DMS53 treated with DMSO at 0.1 percent for 48 hours (cell line): Measurements from ENCODE around the gene NCF2.
"Not testable (repeated sequence)": the region's sequence is repeated elsewhere in the genome, so short reads cannot be mapped to it uniquely, and the experiment has no call there.

Experiments
- DNase-seq: peaks from one replicate; lab custom pipeline; 2025; ENCODE audit not compliant: unreplicated experiment; lab: John Stamatoyannopoulos, UW

The NCF2 gene

GRCh38 chr1:183612975-183613374, 22.7 kb upstream of the NCF2 start:
- not testable (repeated sequence) for DNase-seq

- no peak for DNase-seq
Measured at GRCh38 chr1:183612407-183612806, 22.1 kb upstream of the NCF2 start.

- no peak for DNase-seq
Measured at GRCh38 chr1:183611021-183611420, 20.8 kb upstream of the NCF2 start.

- DNase-seq: no peak
Measured at GRCh38 chr1:183609759-183610452, 19.6 kb upstream of the NCF2 start.

- DNase-seq: no peak
Measured at GRCh38 chr1:183609313-183609712, 19.1 kb upstream of the NCF2 start.

- DNase-seq: no peak
Measured at GRCh38 chr1:183607322-183607980, 17.2 kb upstream of the NCF2 start.

GRCh38 chr1:183605904-183606303, 15.6 kb upstream of the NCF2 start:
- DNase-seq: no peak

- DNase-seq: no peak
Measured at GRCh38 chr1:183604815-183605214, 14.6 kb upstream of the NCF2 start.

GRCh38 chr1:183604038-183604808, 14.0 kb upstream of the NCF2 start:
- DNase-seq: no peak

- DNase-seq: no peak
Measured at GRCh38 chr1:183602510-183602909, 12.3 kb upstream of the NCF2 start.

- DNase-seq: no peak
Measured at GRCh38 chr1:183600634-183601033, 10.4 kb upstream of the NCF2 start.

GRCh38 chr1:183600136-183600535, 9.9 kb upstream of the NCF2 start:
- no peak for DNase-seq

GRCh38 chr1:183598386-183598785, 8.1 kb upstream of the NCF2 start:
- no peak for DNase-seq

GRCh38 chr1:183597656-183598347, 7.5 kb upstream of the NCF2 start:
- DNase-seq: no peak

GRCh38 chr1:183596500-183596899, 6.2 kb upstream of the NCF2 start:
- no peak for DNase-seq

- no peak for DNase-seq
Measured at GRCh38 chr1:183595537-183595936, 5.3 kb upstream of the NCF2 start.

GRCh38 chr1:183593356-183593755, 3.1 kb upstream of the NCF2 start:
- DNase-seq: no peak

GRCh38 chr1:183592733-183593132, 2.5 kb upstream of the NCF2 start:
- no peak for DNase-seq

- DNase-seq: no peak
Measured at GRCh38 chr1:183589874-183590243, 400 bp downstream of the NCF2 start.

- no peak for DNase-seq
Measured at GRCh38 chr1:183589384-183589783, 875 bp downstream of the NCF2 start.

- DNase-seq: no peak
Measured at GRCh38 chr1:183588827-183589226, 1.4 kb downstream of the NCF2 start.

GRCh38 chr1:183586926-183587325, 3.3 kb downstream of the NCF2 start:
- no peak for DNase-seq
